ENCODE measurements around the gene CNOT8. TPM values are rescaled to one million over a fixed set of nuclear protein-coding genes. Genes with fewer than 3 reads are reported as not detected.
"Not testable (repeated sequence)": the region's sequence is repeated elsewhere in the genome, so short reads cannot be mapped to it uniquely, and the experiment has no call there.

CNOT8 gene
- total RNA-seq, 1 donor from 2014 or later, result 82.5 TPM

- Histone ChIP-seq H3K36me3 (ENCODE audit: control insufficient read depth, insufficient read depth, low read length) (peaks cover 8% of the 10 kb centered on the region), H3K4me3 (ENCODE audit: low read depth, low read length) (no peak overlapping the region), H3K27me3 (ENCODE audit: control insufficient read depth, insufficient read depth, low read length) (no peaks in the 10 kb centered on the region)
- no peak for TF ChIP-seq CTCF (IDR thresholded peaks at IDR 0.05; ENCODE audit: insufficient read depth, low read length, poor library complexity, severe bottlenecking)
- no peak for DNase-seq (ENCODE audit: low read depth)
Observed at GRCh38 chr5:154819546-154819945, 38.9 kb upstream of the CNOT8 start.

- Histone ChIP-seq H3K36me3 (ENCODE audit: control insufficient read depth, insufficient read depth, low read length) (peaks cover 8% of the 10 kb centered on the region), H3K27me3 (ENCODE audit: control insufficient read depth, insufficient read depth, low read length) (no peaks in the 10 kb centered on the region), H3K4me3 (ENCODE audit: low read depth, low read length) (no peak overlapping the region)
- no peak for DNase-seq (ENCODE audit: low read depth)
- no peak for TF ChIP-seq CTCF (IDR thresholded peaks at IDR 0.05; ENCODE audit: insufficient read depth, low read length, poor library complexity, severe bottlenecking)
Observed at GRCh38 chr5:154820383-154820782, 38.0 kb upstream of the CNOT8 start.

- not testable (repeated sequence) for H3K4me3 ChIP-seq (ENCODE audit: low read depth, low read length); H3K27me3 ChIP-seq (ENCODE audit: control insufficient read depth, insufficient read depth, low read length); DNase-seq (ENCODE audit: low read depth); H3K36me3 ChIP-seq (ENCODE audit: control insufficient read depth, insufficient read depth, low read length)
Observed at GRCh38 chr5:154822896-154823295, 35.5 kb upstream of the CNOT8 start.

GRCh38 chr5:154823605-154824004 is 34.8 kb upstream of the CNOT8 start:
- DNase-seq (ENCODE audit: low read depth), result no peak
- no peak for TF ChIP-seq CTCF (IDR thresholded peaks at IDR 0.05; ENCODE audit: insufficient read depth, low read length, poor library complexity, severe bottlenecking)
- Histone ChIP-seq H3K27me3 (ENCODE audit: control insufficient read depth, insufficient read depth, low read length) (no peaks in the 10 kb centered on the region), H3K4me3 (ENCODE audit: low read depth, low read length) (no peak overlapping the region), H3K36me3 (ENCODE audit: control insufficient read depth, insufficient read depth, low read length) (peaks cover 6% of the 10 kb centered on the region)

- DNase-seq (ENCODE audit: low read depth), result no peak
- H3K27me3 ChIP-seq (ENCODE audit: control insufficient read depth, insufficient read depth, low read length), result no peaks in the 10 kb centered on the region
- TF ChIP-seq CTCF (IDR thresholded peaks at IDR 0.05; ENCODE audit: insufficient read depth, low read length, poor library complexity, severe bottlenecking), result no peak
- no peak overlapping the region for H3K4me3 ChIP-seq (ENCODE audit: low read depth, low read length)
- peaks cover 6% of the 10 kb centered on the region for H3K36me3 ChIP-seq (ENCODE audit: control insufficient read depth, insufficient read depth, low read length)
Observed at GRCh38 chr5:154824070-154824469, 34.4 kb upstream of the CNOT8 start.

- Histone ChIP-seq H3K27me3 (ENCODE audit: control insufficient read depth, insufficient read depth, low read length) (no peaks in the 10 kb centered on the region), H3K36me3 (ENCODE audit: control insufficient read depth, insufficient read depth, low read length) (no peaks in the 10 kb centered on the region), H3K4me3 (ENCODE audit: low read depth, low read length) (no peak overlapping the region)
- TF ChIP-seq CTCF (IDR thresholded peaks at IDR 0.05; ENCODE audit: insufficient read depth, low read length, poor library complexity, severe bottlenecking), result no peak
- no peak for DNase-seq (ENCODE audit: low read depth)
Observed at GRCh38 chr5:154829181-154829588, 29.2 kb upstream of the CNOT8 start.

Measured in kidney epithelial cell (primary cell).